Measurements from ENCODE around the gene RSBN1. TPM values are rescaled to one million over a fixed set of nuclear protein-coding genes. Genes with fewer than 3 reads are reported as not detected.

The RSBN1 gene
- total and polyA plus RNA-seq, 9 of the 15 experiments (the other 6 are each of a cell fraction or from before 2014, with no cell fraction given) = 4.5 to 24.3 (median 13.0) TPM

DNA sequence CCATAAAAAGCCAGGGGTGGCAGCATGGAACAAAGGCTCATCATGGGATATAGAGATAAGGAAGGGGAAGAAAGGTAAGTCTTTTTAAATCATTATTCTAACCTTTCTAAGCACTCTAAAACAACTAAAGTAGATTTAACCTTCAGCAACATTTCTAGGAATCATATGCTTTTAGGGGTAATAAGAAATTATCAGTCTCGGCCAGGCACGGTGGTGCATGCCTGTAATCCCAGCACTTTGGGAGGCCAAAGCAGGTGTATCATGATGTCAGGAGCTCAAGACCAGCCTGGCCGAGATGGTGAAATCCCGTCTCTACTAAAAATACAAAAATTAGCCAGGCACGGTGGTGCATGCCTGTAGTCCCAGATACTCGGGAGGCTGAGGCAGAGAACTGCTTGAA, 32.7 kb downstream of the RSBN1 start (continued):
- TF ChIP-seq STAT5A (IDR thresholded peaks at IDR 0.05; ENCODE audit: borderline replicate concordance, low read length) (peak; percentile 27; the same call in 1 of the 2 replicates), ZNF778 (CRISPR knock-in tag; IDR thresholded peaks at IDR 0.05) (no peak), CBFA2T2 (conservative IDR thresholded peaks at IDR 0.05) (peak; percentile 67), PTTG1 (tag; IDR thresholded peaks at IDR 0.05; ENCODE audit: low read depth) (no peak), ELF1 (tag; IDR thresholded peaks at IDR 0.05) (no peak), NR2C2 (CRISPR knock-in tag; IDR thresholded peaks at IDR 0.05) (no peak), NR2C2 (tag; IDR thresholded peaks at IDR 0.05) (no peak), SP2 (IDR thresholded peaks at IDR 0.05; ENCODE audit: extremely low read depth, low read depth, low read length, poor library complexity, severe bottlenecking) (no peak), NCOR1 (IDR thresholded peaks at IDR 0.05) (peak; percentile 47; the same call in 1 of the 2 replicates), HDAC1 (IDR thresholded peaks at IDR 0.05) (peak; percentile 36 to 72; a peak in 3 of 4 replicates), ZNF197 (CRISPR knock-in tag; IDR thresholded peaks at IDR 0.05; ENCODE audit: low read depth) (no peak), TAL1 (IDR thresholded peaks at IDR 0.05) (peak; percentile 78), SRSF1 (IDR thresholded peaks at IDR 0.05; ENCODE audit: low read depth, low read length) (no peak), ZNF436 (CRISPR knock-in tag; IDR thresholded peaks at IDR 0.05) (no peak), CCNT2 (IDR thresholded peaks at IDR 0.05; ENCODE audit: borderline replicate concordance, extremely low read depth, insufficient read length, low read depth, low read length) (no peak), TEAD4 (IDR thresholded peaks at IDR 0.05; ENCODE audit: low read length) (peak; percentile 52; the same call in 1 of the 2 replicates), TEAD4 (CRISPR knock-in tag; IDR thresholded peaks at IDR 0.05; ENCODE audit: borderline replicate concordance) (no peak), SMARCA4 (IDR thresholded peaks at IDR 0.05) (peak; percentile 57; the same call in 1 of the 2 replicates), EZH2 (IDR thresholded peaks at IDR 0.05; ENCODE audit: borderline replicate concordance, low read depth, low read length) (no peak), FIP1L1 (IDR thresholded peaks at IDR 0.05; ENCODE audit: low read depth, low read length, poor library complexity, severe bottlenecking) (no peak), OTX1 (CRISPR knock-in tag; IDR thresholded peaks at IDR 0.05) (no peak), ZNF253 (CRISPR knock-in tag; conservative IDR thresholded peaks at IDR 0.05) (no peak), KDM1A (IDR thresholded peaks at IDR 0.05) (peak; percentile 73 to 89), HEY1 (CRISPR knock-in tag; IDR thresholded peaks at IDR 0.05; ENCODE audit: borderline replicate concordance) (no peak), EWSR1 (IDR thresholded peaks at IDR 0.05; ENCODE audit: borderline replicate concordance, low read depth, partially characterized antibody) (no peak), MEF2A (IDR thresholded peaks at IDR 0.05; ENCODE audit: control insufficient read depth, low read depth, low read length) (no peak)
- TF ChIP-seq, protein P1, sequence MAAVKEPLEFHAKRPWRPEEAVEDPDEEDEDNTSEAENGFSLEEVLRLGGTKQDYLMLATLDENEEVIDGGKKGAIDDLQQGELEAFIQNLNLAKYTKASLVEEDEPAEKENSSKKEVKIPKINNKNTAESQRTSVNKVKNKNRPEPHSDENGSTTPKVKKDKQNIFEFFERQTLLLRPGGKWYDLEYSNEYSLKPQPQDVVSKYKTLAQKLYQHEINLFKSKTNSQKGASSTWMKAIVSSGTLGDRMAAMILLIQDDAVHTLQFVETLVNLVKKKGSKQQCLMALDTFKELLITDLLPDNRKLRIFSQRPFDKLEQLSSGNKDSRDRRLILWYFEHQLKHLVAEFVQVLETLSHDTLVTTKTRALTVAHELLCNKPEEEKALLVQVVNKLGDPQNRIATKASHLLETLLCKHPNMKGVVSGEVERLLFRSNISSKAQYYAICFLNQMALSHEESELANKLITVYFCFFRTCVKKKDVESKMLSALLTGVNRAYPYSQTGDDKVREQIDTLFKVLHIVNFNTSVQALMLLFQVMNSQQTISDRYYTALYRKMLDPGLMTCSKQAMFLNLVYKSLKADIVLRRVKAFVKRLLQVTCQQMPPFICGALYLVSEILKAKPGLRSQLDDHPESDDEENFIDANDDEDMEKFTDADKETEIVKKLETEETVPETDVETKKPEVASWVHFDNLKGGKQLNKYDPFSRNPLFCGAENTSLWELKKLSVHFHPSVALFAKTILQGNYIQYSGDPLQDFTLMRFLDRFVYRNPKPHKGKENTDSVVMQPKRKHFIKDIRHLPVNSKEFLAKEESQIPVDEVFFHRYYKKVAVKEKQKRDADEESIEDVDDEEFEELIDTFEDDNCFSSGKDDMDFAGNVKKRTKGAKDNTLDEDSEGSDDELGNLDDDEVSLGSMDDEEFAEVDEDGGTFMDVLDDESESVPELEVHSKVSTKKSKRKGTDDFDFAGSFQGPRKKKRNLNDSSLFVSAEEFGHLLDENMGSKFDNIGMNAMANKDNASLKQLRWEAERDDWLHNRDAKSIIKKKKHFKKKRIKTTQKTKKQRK (IDR thresholded peaks at IDR 0.05; ENCODE audit: borderline replicate concordance, low read depth, low read length) = no peak
- TF ChIP-seq, protein P2, sequence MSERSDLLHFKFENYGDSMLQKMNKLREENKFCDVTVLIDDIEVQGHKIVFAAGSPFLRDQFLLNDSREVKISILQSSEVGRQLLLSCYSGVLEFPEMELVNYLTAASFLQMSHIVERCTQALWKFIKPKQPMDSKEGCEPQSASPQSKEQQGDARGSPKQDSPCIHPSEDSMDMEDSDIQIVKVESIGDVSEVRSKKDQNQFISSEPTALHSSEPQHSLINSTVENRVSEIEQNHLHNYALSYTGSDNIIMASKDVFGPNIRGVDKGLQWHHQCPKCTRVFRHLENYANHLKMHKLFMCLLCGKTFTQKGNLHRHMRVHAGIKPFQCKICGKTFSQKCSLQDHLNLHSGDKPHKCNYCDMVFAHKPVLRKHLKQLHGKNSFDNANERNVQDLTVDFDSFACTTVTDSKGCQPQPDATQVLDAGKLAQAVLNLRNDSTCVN (CRISPR knock-in tag; IDR thresholded peaks at IDR 0.05) = no peak
